D721Med (cell line): Measurements from ENCODE around the gene CILP2.

Experiments used
- DNase-seq: peaks from one replicate; pipeline ENCODE4 v3.0.0; 2011; ENCODE audit warnings: low spot score; ENCODE audit not compliant: insufficient read length
- FAIRE-seq: peaks from 2 replicates; lab custom pipeline; 2011; peaks lifted over from hg19 to GRCh38; lab: Jason Lieb, UNC
- TF ChIP-seq, protein P1 (sequence below): IDR thresholded peaks from 2 replicates; pipeline ENCODE4 v1.5.1; 2012; ENCODE audit warnings: mild to moderate bottlenecking, control low read depth; ENCODE audit not compliant: insufficient read depth; ENCODE audit errors: missing control alignments

CILP2 gene

DNA sequence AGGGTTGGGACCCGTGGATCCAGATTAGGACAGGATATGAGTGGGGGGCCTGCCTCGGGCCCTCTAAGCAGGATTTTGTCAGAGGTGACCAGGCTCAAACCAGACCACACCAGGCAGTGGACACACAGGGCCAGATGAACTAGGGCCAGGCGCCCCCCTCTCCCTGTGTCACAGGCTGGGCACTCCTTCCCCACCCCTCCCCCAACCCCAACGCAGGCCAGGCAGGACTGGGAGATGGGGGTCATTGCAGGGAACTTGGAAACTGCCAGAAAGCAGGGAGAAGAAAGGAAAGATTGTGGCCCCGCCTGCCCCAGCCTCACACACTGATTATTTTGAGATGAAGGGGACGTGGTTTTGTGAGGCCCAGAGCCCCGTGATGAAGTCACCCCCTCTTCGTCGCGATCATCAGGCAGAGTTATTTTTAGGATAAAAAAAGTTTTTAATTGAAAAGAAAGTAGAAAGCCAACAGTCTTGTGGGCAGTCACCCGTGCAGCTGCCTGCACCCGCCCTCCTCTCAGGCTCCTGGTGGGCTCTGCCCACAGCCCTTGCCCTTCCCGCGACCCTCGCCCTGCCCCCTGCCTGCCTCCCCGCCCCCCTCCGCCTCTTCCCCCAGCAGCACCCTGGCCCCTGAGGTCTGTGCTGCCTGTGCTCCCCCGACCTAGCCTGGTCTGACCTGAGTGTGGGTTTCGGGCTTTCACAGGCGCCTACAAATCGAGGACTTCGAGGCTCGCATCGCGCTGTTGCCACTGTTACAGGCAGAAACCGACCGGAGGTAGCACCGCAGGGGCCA is 11.3 kb upstream of the CILP2 start:
- DNase-seq (no peak), FAIRE-seq (no peak)
- TF ChIP-seq, protein P1, sequence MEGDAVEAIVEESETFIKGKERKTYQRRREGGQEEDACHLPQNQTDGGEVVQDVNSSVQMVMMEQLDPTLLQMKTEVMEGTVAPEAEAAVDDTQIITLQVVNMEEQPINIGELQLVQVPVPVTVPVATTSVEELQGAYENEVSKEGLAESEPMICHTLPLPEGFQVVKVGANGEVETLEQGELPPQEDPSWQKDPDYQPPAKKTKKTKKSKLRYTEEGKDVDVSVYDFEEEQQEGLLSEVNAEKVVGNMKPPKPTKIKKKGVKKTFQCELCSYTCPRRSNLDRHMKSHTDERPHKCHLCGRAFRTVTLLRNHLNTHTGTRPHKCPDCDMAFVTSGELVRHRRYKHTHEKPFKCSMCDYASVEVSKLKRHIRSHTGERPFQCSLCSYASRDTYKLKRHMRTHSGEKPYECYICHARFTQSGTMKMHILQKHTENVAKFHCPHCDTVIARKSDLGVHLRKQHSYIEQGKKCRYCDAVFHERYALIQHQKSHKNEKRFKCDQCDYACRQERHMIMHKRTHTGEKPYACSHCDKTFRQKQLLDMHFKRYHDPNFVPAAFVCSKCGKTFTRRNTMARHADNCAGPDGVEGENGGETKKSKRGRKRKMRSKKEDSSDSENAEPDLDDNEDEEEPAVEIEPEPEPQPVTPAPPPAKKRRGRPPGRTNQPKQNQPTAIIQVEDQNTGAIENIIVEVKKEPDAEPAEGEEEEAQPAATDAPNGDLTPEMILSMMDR, result no peak

DNA sequence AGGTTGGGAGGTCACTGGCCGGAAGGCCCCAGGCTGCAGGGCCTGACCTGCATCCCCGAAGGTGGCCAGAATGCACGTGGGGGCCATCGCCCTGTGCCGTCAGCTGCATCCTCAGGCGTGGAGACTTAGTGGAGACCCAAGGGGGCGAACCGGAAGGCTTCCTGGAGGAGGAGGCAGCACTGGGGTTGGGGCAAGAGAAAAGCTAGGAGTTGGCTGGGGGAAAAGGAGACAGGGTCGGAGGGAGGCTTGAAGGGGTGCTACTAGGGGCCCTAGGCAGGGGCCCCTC is 10.8 kb upstream of the CILP2 start:
- no peak for DNase-seq
- TF ChIP-seq, protein P1, result no peak
- FAIRE-seq, result no peak

- DNase-seq (no peak), FAIRE-seq (no peak)
- TF ChIP-seq, protein P1, result no peak
Measured at GRCh38 chr19:19527674-19528625, 10.1 kb upstream of the CILP2 start.

GRCh38 chr19:19528721-19529490 is 9.2 kb upstream of the CILP2 start, which contains the start of gene YJEFN3:
Gene YJEFN3 (plus strand): TSS chr19:19528911. CDS start chr19:19528933, 22 bp downstream.
- TF ChIP-seq, protein P1, result no peak
- FAIRE-seq, result no peak

GRCh38 chr19:19529783-19530422 is 8.2 kb upstream of the CILP2 start:
- DNase-seq (no peak), FAIRE-seq (no peak)
- TF ChIP-seq, protein P1, result no peak

More at GRCh38 chr19:19528721-19529490, 9.2 kb upstream of the CILP2 start, which contains the start of gene YJEFN3:
- no peak for DNase-seq

GRCh38 chr19:19530423-19530804 is 7.7 kb upstream of the CILP2 start:
- DNase-seq (no peak), FAIRE-seq (no peak)
- TF ChIP-seq, protein P1, result no peak
